CD4-positive, alpha-beta memory T cell (primary cell): Measurements from ENCODE around the gene SSBP3. TPM values are rescaled to one million over a fixed set of nuclear protein-coding genes. Genes with fewer than 3 reads are reported as not detected.
A peak's percentile ranks its signal among the peaks of the same experiment; 100 is the strongest.

ENCODE experiments used
- CTCF ChIA-PET: fragments of 350-600 bp; sonication (Branson Sonifier 250); formaldehyde crosslinking; loops from one replicate; lab custom pipeline; 2021; ENCODE audit warnings: inconsistent platforms; ENCODE audit not compliant: partially characterized antibody; lab: Charles Lee
- POLR2A ChIA-PET: fragments of 350-600 bp; sonication (Branson Sonifier 250); formaldehyde crosslinking; loops from one replicate; lab custom pipeline; 2021; ENCODE audit not compliant: partially characterized antibody; lab: Charles Lee
- DNase-seq, 5 donors: peaks; one replicate each; pipeline versions ENCODE4 v3.0.0 to v3.0.0-alpha.2; 2020 to 2022; ENCODE audit warnings: mixed read lengths in 1 of 5
- H3K27ac ChIP-seq: one replicate; pipeline ENCODE4 v1.7.0; 2013; ENCODE audit warnings: low read depth, low read length
- H3K27me3 ChIP-seq: 2 replicates; pipeline ENCODE4 v1.7.0; 2013; ENCODE audit warnings: mild to moderate bottlenecking, low read length, moderate library complexity; ENCODE audit not compliant: insufficient read depth
- H3K36me3 ChIP-seq: 2 replicates; pipeline ENCODE4 v1.7.0; 2013; ENCODE audit warnings: mild to moderate bottlenecking, low read length, moderate library complexity; ENCODE audit not compliant: insufficient read depth
- H3K4me1 ChIP-seq: 2 replicates; pipeline ENCODE4 v1.7.0; 2013; ENCODE audit warnings: mild to moderate bottlenecking, low read length, moderate library complexity; ENCODE audit not compliant: insufficient read depth
- H3K4me3 ChIP-seq, 2 donors: one replicate each; pipeline ENCODE4 v1.7.0; 2013; ENCODE audit warnings: low read length in 2 of 2, mild to moderate bottlenecking in 1 of 2
- H3K9me3 ChIP-seq, 2 donors: one replicate each; pipeline ENCODE4 v1.7.0; 2013; ENCODE audit warnings: low read length in 2 of 2, control low read depth in 1 of 2; ENCODE audit not compliant: control insufficient read depth in 1 of 2
- H3K27ac Mint-ChIP-seq, 7 donors: one replicate each; pipeline ENCODE4 v1.8.0; 2020 to 2021; ENCODE audit warnings: mixed read lengths in 7 of 7, mild to moderate bottlenecking in 6 of 7, inconsistent platforms in 3 of 7, moderate library complexity in 3 of 7
- H3K27me3 Mint-ChIP-seq, 2 donors: one replicate each; pipeline ENCODE4 v1.8.0; 2020 to 2021; ENCODE audit warnings: mixed read lengths in 2 of 2
- H3K36me3 Mint-ChIP-seq, 2 donors: one replicate each; pipeline ENCODE4 v1.8.0; 2020 to 2021; ENCODE audit warnings: mixed read lengths in 2 of 2, inconsistent platforms in 1 of 2, mild to moderate bottlenecking in 1 of 2
- H3K4me1 Mint-ChIP-seq, 4 donors: one replicate each; pipeline ENCODE4 v1.8.0; 2020 to 2021; ENCODE audit warnings: mixed read lengths in 4 of 4, mild to moderate bottlenecking in 1 of 4
- H3K4me3 Mint-ChIP-seq, 8 donors: one replicate each; pipeline ENCODE4 v1.8.0; 2020 to 2021; ENCODE audit warnings: mixed read lengths in 8 of 8, mild to moderate bottlenecking in 7 of 8, moderate library complexity in 6 of 8, inconsistent platforms in 3 of 8
- H3K9me3 Mint-ChIP-seq, 8 donors: one replicate each; pipeline ENCODE4 v1.8.0; 2020 to 2021; ENCODE audit warnings: mixed read lengths in 8 of 8, mild to moderate bottlenecking in 5 of 8, inconsistent platforms in 3 of 8, moderate library complexity in 1 of 8
- intact Hi-C: fragments of 100-400 bp; cut with micrococcal nuclease; formaldehyde crosslinking; loops from one replicate; pipeline ENCODE4 v1.15.1; 2023
- polyA plus RNA-seq, 2 donors: library from polyadenylated mRNA; unstranded; fragments of 300-500 nt; fragmentation: Illumina TruSeq; gene quantifications; one replicate each; pipeline ENCODE4 v1.2.3, GENCODE V29; 2021
- total RNA-seq, 2 experiments: library from RNA; stranded (reverse); gene quantifications; one replicate each; pipeline ENCODE4 v1.2.3, GENCODE V29; 2021

Gene SSBP3
- total and polyA plus RNA-seq, 4 experiments from 2014 or later = 10.9 to 87.6 (median 45.1) TPM

GRCh38 chr1:54190526-54190925 lies 215.7 kb downstream of the SSBP3 start:
- intact Hi-C loops = no loop called here
- ChIA-PET CTCF (interaction anchor here (1.7 kb wide), 1 partner anchor 9 kb away, joined by 4 read pairs; no protein-coding TSS in a partner anchor), POLR2A (interaction anchor here (0.5 to 1.7 kb wide), 2 partner anchors 10 to 20 kb away, joined by 3 to 8 read pairs; partner anchors contain the start of genes CYB5RL and MRPL37)
- H3K36me3 ChIP-seq = peaks cover 8% of the 10 kb centered on the region
- no peaks in the 10 kb centered on the region for H3K4me1 ChIP-seq
- H3K9me3 ChIP-seq = no peaks in the 10 kb centered on the region
- DNase-seq = no peak
- no peak overlapping the region for H3K4me3 ChIP-seq
- Mint-ChIP-seq H3K36me3 (peaks cover 42 to 53% of the 10 kb centered on the region in 2 donors), H3K27me3 (no peaks in the 10 kb centered on the region), H3K27ac (no peak overlapping the region), H3K4me1 (no peaks in the 10 kb centered on the region), H3K4me3 (no peak overlapping the region), H3K9me3 (peaks cover 0 to 4% (median 0%) of the 10 kb centered on the region in 8 donors)
- H3K27me3 ChIP-seq = no peaks in the 10 kb centered on the region
- no peak overlapping the region for H3K27ac ChIP-seq

- ChIA-PET CTCF (interaction anchor here (2.6 kb wide), 1 partner anchor 301 kb away, joined by 13 read pairs; no protein-coding TSS in a partner anchor), POLR2A (no interaction called here)
- peaks cover 0 to 4% (median 0%) of the 10 kb centered on the region in 8 donors for H3K9me3 Mint-ChIP-seq
- no peaks in the 10 kb centered on the region for H3K4me1 ChIP-seq
- no peak overlapping the region for H3K4me3 ChIP-seq
- H3K4me1 Mint-ChIP-seq = no peaks in the 10 kb centered on the region
- intact Hi-C loops = no loop called here
- H3K4me3 Mint-ChIP-seq = no peak overlapping the region
- no peak for DNase-seq
- no peak overlapping the region for H3K27ac ChIP-seq
- no peaks in the 10 kb centered on the region for H3K27me3 Mint-ChIP-seq
- peaks cover 8% of the 10 kb centered on the region for H3K36me3 ChIP-seq
- H3K36me3 Mint-ChIP-seq = peaks cover 44 to 55% of the 10 kb centered on the region in 2 donors
- no peak overlapping the region for H3K27ac Mint-ChIP-seq
- no peaks in the 10 kb centered on the region for H3K27me3 ChIP-seq
- H3K9me3 ChIP-seq = no peaks in the 10 kb centered on the region
These were observed 217.9 kb downstream of the SSBP3 start for GRCh38 chr1:54188291-54188690.

- POLR2A ChIA-PET = no interaction called here
- no peaks in the 10 kb centered on the region for H3K27me3 Mint-ChIP-seq
These were observed 220.1 kb downstream of the SSBP3 start for GRCh38 chr1:54186056-54186455.

DNA sequence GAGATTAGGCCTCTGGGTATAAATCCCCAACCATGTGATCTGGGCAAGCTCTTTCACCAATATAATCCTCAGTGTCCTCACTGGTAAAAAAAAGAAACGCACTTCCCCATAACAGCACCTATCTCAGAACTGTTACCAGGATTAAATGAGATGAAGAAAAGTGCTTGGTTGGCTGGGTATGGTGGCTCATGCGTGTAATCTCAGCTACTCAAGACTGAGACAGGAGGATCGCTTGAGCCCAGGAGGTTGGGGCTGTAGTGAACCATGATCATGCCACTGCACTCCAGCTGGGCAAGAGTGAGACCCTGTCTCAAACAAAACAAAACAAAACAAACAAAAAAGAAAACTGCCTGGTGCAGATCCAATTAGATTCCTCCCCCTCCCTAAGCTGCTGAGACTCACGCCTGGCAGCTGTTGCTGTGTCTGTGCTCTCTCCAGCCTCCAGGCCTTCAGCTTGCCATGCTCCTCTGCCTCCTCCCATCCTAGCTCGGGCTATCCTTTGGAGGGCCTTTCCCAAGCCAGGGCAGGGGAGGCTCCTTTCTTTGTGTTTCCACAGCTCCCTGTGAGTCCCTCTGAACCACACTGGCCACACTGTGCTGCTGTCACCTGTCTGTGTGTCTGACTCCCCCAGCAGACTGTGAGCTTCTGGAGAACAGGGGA lies 225.4 kb downstream of the SSBP3 start:
- Histone ChIP-seq H3K27me3 (no peaks in the 10 kb centered on the region), H3K27ac (no peak overlapping the region), H3K36me3 (no peaks in the 10 kb centered on the region), H3K9me3 (no peaks in the 10 kb centered on the region), H3K4me1 (no peaks in the 10 kb centered on the region), H3K4me3 (no peak overlapping the region)
- DNase-seq = no peak
- Mint-ChIP-seq H3K36me3 (peaks cover 13 to 21% of the 10 kb centered on the region in 2 donors), H3K4me3 (no peak overlapping the region), H3K4me1 (peaks cover 0 to 1% (median 0%) of the 10 kb centered on the region in 4 donors), H3K9me3 (no peaks in the 10 kb centered on the region), H3K27me3 (no peaks in the 10 kb centered on the region), H3K27ac (no peak overlapping the region)
- intact Hi-C loops = loop anchor here (1.0 to 5.0 kb wide), 2 partner anchors 226 to 308 kb away; partner anchors contain the start of gene SSBP3
- ChIA-PET CTCF (interaction anchor here (1.0 to 4.9 kb wide), 10 partner anchors 8 to 559 kb away, joined by 3 to 41 read pairs (median 6); partner anchors contain the start of genes CYB5RL and MRPL37), POLR2A (interaction anchor here (0.9 to 1.9 kb wide), 2 partner anchors 226 to 309 kb away, joined by 3 to 5 read pairs; partner anchors contain the start of gene SSBP3)

More at GRCh38 chr1:54186056-54186455, 220.1 kb downstream of the SSBP3 start:
- H3K27me3 ChIP-seq = no peaks in the 10 kb centered on the region
- CTCF ChIA-PET = interaction anchor here (2.6 kb wide), 1 partner anchor 304 kb away, joined by 13 read pairs; no protein-coding TSS in a partner anchor
- no peak for DNase-seq
- peaks cover 8% of the 10 kb centered on the region for H3K36me3 ChIP-seq
- H3K9me3 Mint-ChIP-seq = peaks cover 0 to 3% (median 0%) of the 10 kb centered on the region in 8 donors
- peaks cover 0 to 1% (median 0%) of the 10 kb centered on the region in 4 donors for H3K4me1 Mint-ChIP-seq
- no peaks in the 10 kb centered on the region for H3K4me1 ChIP-seq
- H3K27ac ChIP-seq = no peak overlapping the region
- no peak overlapping the region for H3K4me3 Mint-ChIP-seq
- H3K4me3 ChIP-seq = no peak overlapping the region
- intact Hi-C loops = no loop called here
- H3K27ac Mint-ChIP-seq = no peak overlapping the region
- no peaks in the 10 kb centered on the region for H3K9me3 ChIP-seq
- peaks cover 38 to 48% of the 10 kb centered on the region in 2 donors for H3K36me3 Mint-ChIP-seq

GRCh38 chr1:54178296-54179070 lies 227.7 kb downstream of the SSBP3 start:
- intact Hi-C loops = no loop called here
- Histone ChIP-seq H3K4me3 (no peak overlapping the region), H3K9me3 (no peaks in the 10 kb centered on the region), H3K4me1 (no peaks in the 10 kb centered on the region), H3K36me3 (no peaks in the 10 kb centered on the region), H3K27ac (no peak overlapping the region), H3K27me3 (no peaks in the 10 kb centered on the region)
- Mint-ChIP-seq H3K27me3 (no peaks in the 10 kb centered on the region), H3K9me3 (no peaks in the 10 kb centered on the region), H3K4me1 (peaks cover 0 to 1% (median 0%) of the 10 kb centered on the region in 4 donors), H3K27ac (peak overlapping the region in 1 of 7 donors; percentile 53), H3K36me3 (peaks cover 4 to 10% of the 10 kb centered on the region in 2 donors), H3K4me3 (no peak overlapping the region)
- ChIA-PET POLR2A (no interaction called here), CTCF (interaction anchor here (1.4 kb wide), 1 partner anchor 311 kb away, joined by 6 read pairs; no protein-coding TSS in a partner anchor)
- DNase-seq = no peak

DNA sequence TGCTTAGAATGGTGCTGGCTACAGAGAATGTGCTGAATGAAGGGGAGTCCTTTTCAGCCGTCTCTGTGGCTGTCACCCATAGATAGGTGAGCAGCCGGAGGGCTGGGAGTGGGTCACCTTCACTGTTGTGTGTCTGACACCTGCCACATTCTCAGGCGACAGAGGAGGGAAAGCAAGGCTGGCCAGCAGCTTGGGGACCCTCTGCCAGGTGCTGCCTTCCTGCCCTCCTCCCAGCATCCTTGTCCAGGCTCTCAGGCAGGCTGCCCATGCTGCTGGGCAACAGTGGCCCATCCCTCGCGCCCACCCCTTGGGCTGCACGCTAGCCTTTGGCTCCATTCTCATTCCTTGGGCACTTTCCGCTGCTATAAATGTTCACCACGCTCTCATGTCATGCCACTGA lies 228.5 kb downstream of the SSBP3 start:
- H3K27ac ChIP-seq = no peak overlapping the region
- intact Hi-C loops = no loop called here
- ChIA-PET POLR2A (no interaction called here), CTCF (interaction anchor here (1.4 kb wide), 1 partner anchor 312 kb away, joined by 6 read pairs; no protein-coding TSS in a partner anchor)
- no peaks in the 10 kb centered on the region for H3K27me3 ChIP-seq
- no peak overlapping the region for H3K4me3 ChIP-seq
- no peaks in the 10 kb centered on the region for H3K4me1 ChIP-seq
- peaks cover 4% of the 10 kb centered on the region in 2 donors for H3K36me3 Mint-ChIP-seq
- H3K4me1 Mint-ChIP-seq = peaks cover 0 to 1% (median 0%) of the 10 kb centered on the region in 4 donors
- no peaks in the 10 kb centered on the region for H3K9me3 ChIP-seq
- DNase-seq = no peak
- no peak overlapping the region for H3K4me3 Mint-ChIP-seq
- no peaks in the 10 kb centered on the region for H3K9me3 Mint-ChIP-seq
- H3K27ac Mint-ChIP-seq = no peak overlapping the region
- no peaks in the 10 kb centered on the region for H3K27me3 Mint-ChIP-seq
- no peaks in the 10 kb centered on the region for H3K36me3 ChIP-seq
